Measurements from ENCODE around the gene LILRB5.

GRCh38 chr19:54255105-54255775 is 1.8 kb downstream of the LILRB5 start:
- no peak for TF ChIP-seq CTCF (IDR thresholded peaks at IDR 0.05)
- no peak for TF ChIP-seq POLR2A (IDR thresholded peaks at IDR 0.05)
- TF ChIP-seq POLR2AphosphoS5 (IDR thresholded peaks at IDR 0.05; ENCODE audit: insufficient read depth in 1 of 2, low read depth in 1 of 2) = no peak
